H1 (cell line): ENCODE data around the gene LRPPRC. TPM values are rescaled to one million over a fixed set of nuclear protein-coding genes. Genes with fewer than 3 reads are reported as not detected.
A peak's percentile ranks its signal among the peaks of the same experiment; 100 is the strongest.

Source experiments
- CTCF ChIA-PET: fragments of 300-600 bp; sonication (Branson Sonifier 250); formaldehyde crosslinking; loops from one replicate; lab custom pipeline; 2021; ENCODE audit not compliant: partially characterized antibody; lab: Charles Lee
- POLR2A ChIA-PET: fragments of 300-600 bp; sonication (Branson Sonifier 250); formaldehyde crosslinking; loops from one replicate; lab custom pipeline; 2021; ENCODE audit warnings: inconsistent platforms; ENCODE audit not compliant: partially characterized antibody; lab: Charles Lee
- DNase-seq, 2 experiments: peaks; one replicate each; pipeline versions ENCODE4 v3.0.0 to v3.0.0-alpha.2; 2010 to 2022; ENCODE audit warnings: low spot score in 2 of 2, low read depth in 1 of 2, mixed read lengths in 1 of 2
- FAIRE-seq: peaks from 2 replicates; lab custom pipeline; 2011; peaks lifted over from hg19 to GRCh38; lab: Jason Lieb, UNC
- H2AFZ ChIP-seq: 2 replicates; pipeline ENCODE4 v1.8.1; 2012; ENCODE audit warnings: low read length, inconsistent platforms
- H2AK5ac ChIP-seq: 2 replicates; pipeline ENCODE4 v1.6.1; 2013; ENCODE audit warnings: low read depth, low read length
- H2BK120ac ChIP-seq: replicated peaks from 2 replicates; pipeline ENCODE3; 2013; ENCODE audit warnings: low read depth, low read length, inconsistent platforms
- H2BK12ac ChIP-seq: 2 replicates; pipeline ENCODE4 v1.6.1; 2013; ENCODE audit warnings: low read depth, low read length
- H2BK15ac ChIP-seq: 2 replicates; pipeline ENCODE4 v1.6.1; 2013; ENCODE audit warnings: low read length
- H2BK20ac ChIP-seq: 2 replicates; pipeline ENCODE4 v1.6.1; 2013; ENCODE audit warnings: low read length
- H2BK5ac ChIP-seq: 2 replicates; pipeline ENCODE4 v1.6.1; 2013; ENCODE audit warnings: low read depth, low read length
- H3K14ac ChIP-seq: 2 replicates; pipeline ENCODE4 v1.6.1; 2013; ENCODE audit warnings: inconsistent platforms; ENCODE audit not compliant: insufficient read length
- H3K18ac ChIP-seq: 2 replicates; pipeline ENCODE4 v1.6.1; 2013; ENCODE audit warnings: low read length; ENCODE audit errors: extremely low read depth
- H3K23ac ChIP-seq: 2 replicates; pipeline ENCODE4 v1.6.1; 2013; ENCODE audit warnings: inconsistent platforms; ENCODE audit not compliant: insufficient read length
- H3K23me2 ChIP-seq: 2 replicates; pipeline ENCODE4 v1.6.1; 2013; ENCODE audit warnings: low read depth, low read length
- H3K27ac ChIP-seq: 2 replicates; pipeline ENCODE4 v1.6.1; 2011; ENCODE audit warnings: low read depth, low read length, inconsistent platforms
- H3K27me3 ChIP-seq, 4 experiments: replicated peaks in 1 of 4; 1 replicate in 1 of 4; 2 replicates in 3 of 4; pipeline versions ENCODE4 v1.6.1 to v1.8.1; 2011 to 2013; ENCODE audit warnings: low read length in 3 of 4, mild to moderate bottlenecking in 3 of 4, inconsistent platforms in 2 of 4, mixed read lengths in 2 of 4, moderate library complexity in 1 of 4; ENCODE audit not compliant: control insufficient read depth in 3 of 4, insufficient read depth in 3 of 4; ENCODE audit errors: extremely low read depth in 1 of 4
- H3K36me3 ChIP-seq, 4 experiments: 2 replicates each; pipeline versions ENCODE4 v1.6.1 to v1.8.1; 2011 to 2013; ENCODE audit warnings: mild to moderate bottlenecking in 4 of 4, low read length in 3 of 4, moderate library complexity in 2 of 4, control low read depth in 1 of 4, inconsistent platforms in 1 of 4; ENCODE audit not compliant: insufficient read depth in 4 of 4, control insufficient read depth in 2 of 4
- H3K4ac ChIP-seq: replicated peaks from 2 replicates; pipeline ENCODE3; 2013; ENCODE audit warnings: low read length, low read depth, mixed read lengths, inconsistent platforms; ENCODE audit not compliant: insufficient read length
- H3K4me1 ChIP-seq, 4 experiments: replicated peaks in 1 of 4; 1 replicate in 1 of 4; 2 replicates in 3 of 4; pipeline versions ENCODE4 v1.6.1 to v1.8.1; 2011 to 2013; ENCODE audit warnings: low read length in 3 of 4, inconsistent platforms in 2 of 4, mixed read lengths in 1 of 4; ENCODE audit not compliant: insufficient read depth in 4 of 4, control insufficient read depth in 3 of 4
- H3K4me2 ChIP-seq, 2 experiments: 2 replicates each; pipeline versions ENCODE4 v1.6.1 to v1.8.1; 2011 to 2013; ENCODE audit warnings: low read depth in 2 of 2, low read length in 2 of 2, control low read depth in 1 of 2, inconsistent platforms in 1 of 2, mild to moderate bottlenecking in 1 of 2; ENCODE audit not compliant: insufficient read depth in 1 of 2
- H3K4me3 ChIP-seq, 4 experiments: fragments of 200-600, 300-600 bp in 1 of 4; sonication (generic), shearing (Covaris generic), sonication (Bioruptor Twin) in 1 of 4; 2 replicates each; pipeline versions ENCODE4 v1.5.1 to v1.8.1; 2011 to 2016; ENCODE audit warnings: low read length in 4 of 4, low read depth in 3 of 4, control low read depth in 2 of 4, inconsistent platforms in 2 of 4, mild to moderate bottlenecking in 2 of 4, mixed read lengths in 1 of 4, moderate library complexity in 1 of 4; ENCODE audit not compliant: insufficient read depth in 2 of 4; ENCODE audit errors: extremely low read depth in 1 of 4
- H3K56ac ChIP-seq: replicated peaks from 2 replicates; pipeline ENCODE3; 2013; ENCODE audit warnings: low read depth, mild to moderate bottlenecking, mixed read lengths, low read length, inconsistent platforms; ENCODE audit not compliant: insufficient read length
- H3K79me1 ChIP-seq: 2 replicates; pipeline ENCODE4 v1.6.1; 2013; ENCODE audit warnings: low read depth, low read length, control low read depth
- H3K79me2 ChIP-seq, 2 experiments: 2 replicates each; pipeline versions ENCODE4 v1.6.1 to v1.8.1; 2012 to 2013; ENCODE audit warnings: low read length in 2 of 2, mild to moderate bottlenecking in 2 of 2, inconsistent platforms in 1 of 2; ENCODE audit not compliant: insufficient read depth in 2 of 2, control insufficient read depth in 1 of 2
- H3K9ac ChIP-seq, 4 experiments: replicated peaks in 1 of 4; 1 replicate in 1 of 4; 2 replicates in 3 of 4; pipeline versions ENCODE4 v1.6.1 to v1.8.1; 2011 to 2013; ENCODE audit warnings: low read depth in 3 of 4, low read length in 3 of 4, control low read depth in 2 of 4, mild to moderate bottlenecking in 2 of 4, moderate library complexity in 2 of 4, inconsistent platforms in 1 of 4; ENCODE audit errors: extremely low read depth in 1 of 4
- H3K9me3 ChIP-seq, 2 experiments: 2 replicates each; pipeline versions ENCODE4 v1.6.1 to v1.8.1; 2012 to 2013; ENCODE audit warnings: mild to moderate bottlenecking in 2 of 2, moderate library complexity in 2 of 2, control low read depth in 1 of 2, inconsistent platforms in 1 of 2, low read depth in 1 of 2, low read length in 1 of 2, mixed read lengths in 1 of 2; ENCODE audit not compliant: insufficient read depth in 2 of 2
- H4K20me1 ChIP-seq, 2 experiments: replicated peaks in 1 of 2; 2 replicates each; pipeline versions ENCODE3 to v1.8.1; 2011 to 2013; ENCODE audit warnings: inconsistent platforms in 2 of 2, low read length in 2 of 2, mild to moderate bottlenecking in 1 of 2; ENCODE audit not compliant: insufficient read depth in 2 of 2, control insufficient read depth in 1 of 2
- H4K5ac ChIP-seq: 2 replicates; pipeline ENCODE4 v1.6.1; 2013; ENCODE audit warnings: low read length, low read depth, mixed read lengths, inconsistent platforms; ENCODE audit not compliant: insufficient read length
- H4K8ac ChIP-seq: 2 replicates; pipeline ENCODE4 v1.8.0; 2013; ENCODE audit warnings: mild to moderate bottlenecking, moderate library complexity, low read length, inconsistent platforms; ENCODE audit not compliant: insufficient read depth; ENCODE audit errors: extremely low read depth
- H4K91ac ChIP-seq: replicated peaks from 2 replicates; pipeline ENCODE3; 2013; ENCODE audit warnings: low read length, mixed read lengths, inconsistent platforms; ENCODE audit not compliant: insufficient read length
- ASH2L ChIP-seq: fragments of 200-600, 300-600 bp; sonication (generic); IDR thresholded peaks from one replicate; pipeline ENCODE4 v1.7.1; 2017; ENCODE audit warnings: low read length
- ATF3 ChIP-seq: IDR thresholded peaks from 2 replicates; pipeline ENCODE4 v1.6.1; 2011; ENCODE audit warnings: low read depth, mild to moderate bottlenecking, low read length; ENCODE audit not compliant: insufficient read depth
- CBX5 ChIP-seq: fragments of 300-800, 300-1000 bp; sonication (generic); IDR thresholded peaks from 2 replicates; pipeline ENCODE4 v1.7.1; 2016; ENCODE audit warnings: antibody characterized with exemption, low read length, low read depth
- CHD1 ChIP-seq: IDR thresholded peaks from 2 replicates; pipeline ENCODE4 v1.6.1; 2012; ENCODE audit warnings: low read depth, low read length, improper control_type of control experiment
- CREB1 ChIP-seq: IDR thresholded peaks from 2 replicates; pipeline ENCODE4 v1.6.1; 2012; ENCODE audit warnings: inconsistent platforms
- GTF2F1 ChIP-seq: IDR thresholded peaks from 2 replicates; pipeline ENCODE4 v1.6.1; 2012; ENCODE audit warnings: low read depth, low read length, improper control_type of control experiment, borderline replicate concordance
- KDM1A ChIP-seq: fragments of 200-600, 300-600 bp; sonication (generic); IDR thresholded peaks from 2 replicates; pipeline ENCODE4 v1.7.1; 2016; ENCODE audit warnings: mild to moderate bottlenecking, low read length, borderline replicate concordance
- NRF1 ChIP-seq: IDR thresholded peaks from 2 replicates; pipeline ENCODE4 v1.6.1; 2011; ENCODE audit warnings: mild to moderate bottlenecking, low read depth, low read length, improper control_type of control experiment
- RAD21 ChIP-seq, 2 experiments: IDR thresholded peaks in 1 of 2; conservative IDR thresholded peaks in 1 of 2; 2 replicates each; pipeline ENCODE4 v1.6.1; 2011; ENCODE audit warnings: low read depth in 2 of 2, low read length in 2 of 2, improper control_type of control experiment in 1 of 2, inconsistent platforms in 1 of 2, mild to moderate bottlenecking in 1 of 2, moderate library complexity in 1 of 2
- SIX5 ChIP-seq: IDR thresholded peaks from 2 replicates; pipeline ENCODE4 v1.6.1; 2011; ENCODE audit warnings: mild to moderate bottlenecking, low read depth, low read length
- TEAD4 ChIP-seq: IDR thresholded peaks from 2 replicates; pipeline ENCODE4 v1.6.1; 2012; ENCODE audit warnings: low read depth, low read length, inconsistent platforms, mixed read lengths
- YY1 ChIP-seq: IDR thresholded peaks from 2 replicates; pipeline ENCODE4 v1.6.1; 2011; ENCODE audit warnings: low read depth, mild to moderate bottlenecking, low read length
- WGBS, 2 experiments: shearing (Covaris generic) in 1 of 2; methylation state at CpG; one replicate each; pipeline versions ENCODE4 v1.1.6 to v1.1.7; 2013 to 2015; ENCODE audit warnings: low lambda C conversion rate in 2 of 2, mixed read lengths in 2 of 2, inconsistent platforms in 1 of 2, low coverage in 1 of 2, missing lambda C conversion rate in 1 of 2; ENCODE audit not compliant: insufficient replicate concordance in 2 of 2, insufficient coverage in 1 of 2, insufficient read length in 1 of 2; ENCODE audit errors: extremely low coverage in 1 of 2, missing lambda C conversion rate in 1 of 2; 5-methylcytosine and 5-hydroxymethylcytosine counted together
- polyA plus RNA-seq, 7 experiments: library from polyadenylated mRNA; depleted of rRNA in 3 of 7; stranded (reverse) in 5 of 7; unstranded in 2 of 7; fragments of >200 nt in 5 of 7; fragments of 200-250 nt in 2 of 7; gene quantifications; 1 replicate in 5 of 7; 2 replicates in 1 of 7; 4 replicates in 1 of 7; pipeline versions ENCODE4 v1.2.1 to v1.2.3, GENCODE V29; 2011 to 2013; ENCODE audit warnings: missing spikeins in 2 of 7, mixed read lengths in 2 of 7
- total RNA-seq: library from RNA; stranded (reverse); fragmentation: NEBNext Ultra II Directional; extraction: Animal tissue kit (Norgen Biotek cat#: 25700); gene quantifications from 2 replicates; pipeline ENCODE4 v1.2.1, GENCODE V29; 2021

The LRPPRC gene
- total and polyA plus RNA-seq, 2 of the 8 experiments (the other 6 are each of a cell fraction or from before 2014, with no cell fraction given) = 43.4 to 167 TPM

- no peak overlapping the region for H3K23ac ChIP-seq
- DNase-seq (peak in 1 of 2 experiments; percentile 34), FAIRE-seq (no peak)
- H4K5ac ChIP-seq = no peak overlapping the region
- no peak overlapping the region for H3K56ac ChIP-seq
- no peaks in the 10 kb centered on the region for H3K79me2 ChIP-seq
- H3K27ac ChIP-seq = no peak overlapping the region
- no peak overlapping the region for H2BK5ac ChIP-seq
- H3K36me3 ChIP-seq = no peaks in the 10 kb centered on the region
- H2AK5ac ChIP-seq = no peak overlapping the region
- H3K4me3 ChIP-seq = no peak overlapping the region
- H2BK12ac ChIP-seq = no peak overlapping the region
- no peaks in the 10 kb centered on the region; a peak in 1 of 7 replicates for H3K4me1 ChIP-seq
- no peaks in the 10 kb centered on the region for H3K23me2 ChIP-seq
- no peaks in the 10 kb centered on the region for H3K79me1 ChIP-seq
- no peak overlapping the region for H3K4me2 ChIP-seq
- ChIA-PET CTCF (no interaction called here), POLR2A (interaction anchor here (0.6 kb wide), 1 partner anchor 135 kb away, joined by 3 read pairs; no protein-coding TSS in a partner anchor)
- no peak overlapping the region for H3K14ac ChIP-seq
- H2BK20ac ChIP-seq = no peak overlapping the region
- H2BK120ac ChIP-seq = no peak overlapping the region
- 93% methylated on average over 10 of the region's 10 CpGs; no CpG with 5 or more reads in 1 of the 2 experiments for WGBS, 2 experiments
- no peak overlapping the region for H4K91ac ChIP-seq
- H2BK15ac ChIP-seq = no peak overlapping the region
- H3K18ac ChIP-seq = no peak overlapping the region
- no peak overlapping the region for H3K9ac ChIP-seq
- H4K8ac ChIP-seq = no peak overlapping the region
- H3K4ac ChIP-seq = no peak overlapping the region
- no peaks in the 10 kb centered on the region for H4K20me1 ChIP-seq
- H2AFZ ChIP-seq = no peak overlapping the region
- H3K9me3 ChIP-seq = no peaks in the 10 kb centered on the region
- no peaks in the 10 kb centered on the region for H3K27me3 ChIP-seq
- TF ChIP-seq ATF3 = no peak
- TF ChIP-seq CREB1 = no peak
- no peak for TF ChIP-seq SIX5
- TF ChIP-seq YY1 = no peak
- no peak for TF ChIP-seq CHD1
- TF ChIP-seq CBX5 = no peak
- TF ChIP-seq NRF1 = no peak
- no peak for TF ChIP-seq KDM1A
- no peak for TF ChIP-seq TEAD4
- no peak for TF ChIP-seq RAD21 (IDR thresholded peaks at IDR 0.05 in 1 of 2, conservative IDR thresholded peaks at IDR 0.05 in 1 of 2; ENCODE audit: low read depth in 2 of 2, low read length in 2 of 2)
- no peak for TF ChIP-seq ASH2L
- TF ChIP-seq GTF2F1 = no peak
Measured at GRCh38 chr2:43853141-43854081, 142.4 kb downstream of the LRPPRC start.
